ENCODE measurements around the gene MICU1.

- TF ChIP-seq, protein P1, sequence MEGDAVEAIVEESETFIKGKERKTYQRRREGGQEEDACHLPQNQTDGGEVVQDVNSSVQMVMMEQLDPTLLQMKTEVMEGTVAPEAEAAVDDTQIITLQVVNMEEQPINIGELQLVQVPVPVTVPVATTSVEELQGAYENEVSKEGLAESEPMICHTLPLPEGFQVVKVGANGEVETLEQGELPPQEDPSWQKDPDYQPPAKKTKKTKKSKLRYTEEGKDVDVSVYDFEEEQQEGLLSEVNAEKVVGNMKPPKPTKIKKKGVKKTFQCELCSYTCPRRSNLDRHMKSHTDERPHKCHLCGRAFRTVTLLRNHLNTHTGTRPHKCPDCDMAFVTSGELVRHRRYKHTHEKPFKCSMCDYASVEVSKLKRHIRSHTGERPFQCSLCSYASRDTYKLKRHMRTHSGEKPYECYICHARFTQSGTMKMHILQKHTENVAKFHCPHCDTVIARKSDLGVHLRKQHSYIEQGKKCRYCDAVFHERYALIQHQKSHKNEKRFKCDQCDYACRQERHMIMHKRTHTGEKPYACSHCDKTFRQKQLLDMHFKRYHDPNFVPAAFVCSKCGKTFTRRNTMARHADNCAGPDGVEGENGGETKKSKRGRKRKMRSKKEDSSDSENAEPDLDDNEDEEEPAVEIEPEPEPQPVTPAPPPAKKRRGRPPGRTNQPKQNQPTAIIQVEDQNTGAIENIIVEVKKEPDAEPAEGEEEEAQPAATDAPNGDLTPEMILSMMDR (IDR thresholded peaks at IDR 0.05): no peak
- TF ChIP-seq POLR2A (IDR thresholded peaks at IDR 0.05) (no peak), EP300 (IDR thresholded peaks at IDR 0.05; ENCODE audit: low read depth) (no peak), POLR2AphosphoS5 (IDR thresholded peaks at IDR 0.05) (no peak)
These were observed 211.2 kb downstream of the MICU1 start for GRCh38 chr10:72414642-72415041.

Data from transverse colon (tissue), 4 donors.